ENCODE measurements around the gene IGF2. TPM values are rescaled to one million over a fixed set of nuclear protein-coding genes. Genes with fewer than 3 reads are reported as not detected.

Gene IGF2
- total and polyA plus RNA-seq, 5 donors from 2014 or later = 0.07 TPM; not detected in 4

- no peaks in the 10 kb centered on the region for H3K9me3 ChIP-seq (ENCODE audit: control insufficient read depth in 2 of 2, low read length in 2 of 2)
- Mint-ChIP-seq H3K4me3 (no peak overlapping the region), H3K27me3 (peaks cover 4% of the 10 kb centered on the region), H3K36me3 (no peaks in the 10 kb centered on the region), H3K9me3 (peaks cover 0 to 2% (median 0%) of the 10 kb centered on the region in 7 donors), H3K4me1 (no peaks in the 10 kb centered on the region), H3K27ac (no peak overlapping the region)
- ATAC-seq (ENCODE audit: low read depth in 2 of 2) (no peak), DNase-seq (no peak)
- H3K27ac ChIP-seq (ENCODE audit: insufficient read depth, low read length, poor library complexity, severe bottlenecking) = no peak overlapping the region
- no peaks in the 10 kb centered on the region for H3K36me3 ChIP-seq (ENCODE audit: control insufficient read depth, insufficient read depth, low read length)
- H3K4me3 ChIP-seq (ENCODE audit: low read depth, low read length) = no peak overlapping the region
- no peaks in the 10 kb centered on the region for H3K4me1 ChIP-seq (ENCODE audit: control insufficient read depth, insufficient read depth, low read length, poor library complexity, severe bottlenecking)
- H3K27me3 ChIP-seq (ENCODE audit: control insufficient read depth, insufficient read depth, low read length) = no peaks in the 10 kb centered on the region
Measured at GRCh38 chr11:2109541-2110019, 29.6 kb downstream of the IGF2 start.

GRCh38 chr11:2108675-2109491, 30.3 kb downstream of the IGF2 start:
- Mint-ChIP-seq H3K36me3 (no peaks in the 10 kb centered on the region), H3K4me3 (no peak overlapping the region), H3K4me1 (no peaks in the 10 kb centered on the region), H3K27me3 (peaks cover 4% of the 10 kb centered on the region), H3K9me3 (peaks cover 0 to 2% (median 0%) of the 10 kb centered on the region in 7 donors), H3K27ac (no peak overlapping the region)
- DNase-seq (no peak), ATAC-seq (ENCODE audit: low read depth in 2 of 2) (no peak)
- H3K4me1 ChIP-seq (ENCODE audit: control insufficient read depth, insufficient read depth, low read length, poor library complexity, severe bottlenecking) = no peaks in the 10 kb centered on the region
- H3K27ac ChIP-seq (ENCODE audit: insufficient read depth, low read length, poor library complexity, severe bottlenecking) = no peak overlapping the region
- H3K9me3 ChIP-seq (ENCODE audit: control insufficient read depth in 2 of 2, low read length in 2 of 2) = no peaks in the 10 kb centered on the region
- no peak overlapping the region for H3K4me3 ChIP-seq (ENCODE audit: low read depth, low read length)
- H3K36me3 ChIP-seq (ENCODE audit: control insufficient read depth, insufficient read depth, low read length) = no peaks in the 10 kb centered on the region
- H3K27me3 ChIP-seq (ENCODE audit: control insufficient read depth, insufficient read depth, low read length) = no peaks in the 10 kb centered on the region

GRCh38 chr11:2107941-2108630, 31.1 kb downstream of the IGF2 start:
- Mint-ChIP-seq H3K4me3 (no peak overlapping the region), H3K36me3 (no peaks in the 10 kb centered on the region), H3K27ac (no peak overlapping the region), H3K9me3 (peaks cover 0 to 2% (median 0%) of the 10 kb centered on the region in 7 donors), H3K27me3 (peaks cover under 1% of the 10 kb centered on the region), H3K4me1 (no peaks in the 10 kb centered on the region)
- Histone ChIP-seq H3K9me3 (ENCODE audit: control insufficient read depth in 2 of 2, low read length in 2 of 2) (no peaks in the 10 kb centered on the region), H3K27me3 (ENCODE audit: control insufficient read depth, insufficient read depth, low read length) (no peaks in the 10 kb centered on the region), H3K27ac (ENCODE audit: insufficient read depth, low read length, poor library complexity, severe bottlenecking) (no peak overlapping the region), H3K36me3 (ENCODE audit: control insufficient read depth, insufficient read depth, low read length) (no peaks in the 10 kb centered on the region), H3K4me3 (ENCODE audit: low read depth, low read length) (no peak overlapping the region), H3K4me1 (ENCODE audit: control insufficient read depth, insufficient read depth, low read length, poor library complexity, severe bottlenecking) (no peaks in the 10 kb centered on the region)
- no peak for ATAC-seq (ENCODE audit: low read depth in 2 of 2)
- no peak for DNase-seq

- Histone ChIP-seq H3K4me1 (ENCODE audit: control insufficient read depth, insufficient read depth, low read length, poor library complexity, severe bottlenecking) (no peaks in the 10 kb centered on the region), H3K27ac (ENCODE audit: insufficient read depth, low read length, poor library complexity, severe bottlenecking) (no peak overlapping the region), H3K27me3 (ENCODE audit: control insufficient read depth, insufficient read depth, low read length) (no peaks in the 10 kb centered on the region), H3K36me3 (ENCODE audit: control insufficient read depth, insufficient read depth, low read length) (no peaks in the 10 kb centered on the region), H3K4me3 (ENCODE audit: low read depth, low read length) (no peak overlapping the region), H3K9me3 (ENCODE audit: control insufficient read depth in 2 of 2, low read length in 2 of 2) (no peaks in the 10 kb centered on the region)
- Mint-ChIP-seq H3K4me3 (no peak overlapping the region), H3K27ac (no peak overlapping the region), H3K4me1 (no peaks in the 10 kb centered on the region), H3K27me3 (no peaks in the 10 kb centered on the region), H3K9me3 (peaks cover 0 to 2% (median 0%) of the 10 kb centered on the region in 7 donors), H3K36me3 (no peaks in the 10 kb centered on the region)
- DNase-seq (no peak), ATAC-seq (ENCODE audit: low read depth in 2 of 2) (no peak)
Measured at GRCh38 chr11:2107521-2107920, 31.7 kb downstream of the IGF2 start.

GRCh38 chr11:2106583-2107209, 32.5 kb downstream of the IGF2 start:
- Histone ChIP-seq H3K27ac (ENCODE audit: insufficient read depth, low read length, poor library complexity, severe bottlenecking) (no peak overlapping the region), H3K4me3 (ENCODE audit: low read depth, low read length) (no peak overlapping the region), H3K9me3 (ENCODE audit: control insufficient read depth in 2 of 2, low read length in 2 of 2) (no peaks in the 10 kb centered on the region), H3K4me1 (ENCODE audit: control insufficient read depth, insufficient read depth, low read length, poor library complexity, severe bottlenecking) (no peaks in the 10 kb centered on the region), H3K36me3 (ENCODE audit: control insufficient read depth, insufficient read depth, low read length) (no peaks in the 10 kb centered on the region), H3K27me3 (ENCODE audit: control insufficient read depth, insufficient read depth, low read length) (no peaks in the 10 kb centered on the region)
- Mint-ChIP-seq H3K4me3 (no peak overlapping the region), H3K4me1 (no peaks in the 10 kb centered on the region), H3K27ac (no peak overlapping the region), H3K36me3 (no peaks in the 10 kb centered on the region), H3K9me3 (peaks cover 0 to 2% (median 0%) of the 10 kb centered on the region in 7 donors), H3K27me3 (no peaks in the 10 kb centered on the region)
- no peak for ATAC-seq (ENCODE audit: low read depth in 2 of 2)
- no peak for DNase-seq

- ATAC-seq (ENCODE audit: low read depth in 2 of 2) (no peak), DNase-seq (no peak)
- no peak overlapping the region for H3K27ac Mint-ChIP-seq
- no peak overlapping the region for H3K4me3 ChIP-seq (ENCODE audit: low read depth, low read length)
- H3K4me1 Mint-ChIP-seq = no peaks in the 10 kb centered on the region
- H3K4me1 ChIP-seq (ENCODE audit: control insufficient read depth, insufficient read depth, low read length, poor library complexity, severe bottlenecking) = no peaks in the 10 kb centered on the region
- no peak overlapping the region for H3K27ac ChIP-seq (ENCODE audit: insufficient read depth, low read length, poor library complexity, severe bottlenecking)
- no peak overlapping the region for H3K4me3 Mint-ChIP-seq
- no peaks in the 10 kb centered on the region for H3K36me3 Mint-ChIP-seq
- H3K27me3 ChIP-seq (ENCODE audit: control insufficient read depth, insufficient read depth, low read length) = no peaks in the 10 kb centered on the region
- H3K9me3 ChIP-seq (ENCODE audit: control insufficient read depth in 2 of 2, low read length in 2 of 2) = no peaks in the 10 kb centered on the region
- peaks cover 0 to 2% (median 0%) of the 10 kb centered on the region in 7 donors for H3K9me3 Mint-ChIP-seq
- no peaks in the 10 kb centered on the region for H3K36me3 ChIP-seq (ENCODE audit: control insufficient read depth, insufficient read depth, low read length)
- H3K27me3 Mint-ChIP-seq = no peaks in the 10 kb centered on the region
Measured at GRCh38 chr11:2105511-2105910, 33.7 kb downstream of the IGF2 start.

- H3K27ac ChIP-seq (ENCODE audit: insufficient read depth, low read length, poor library complexity, severe bottlenecking) = no peak overlapping the region
- no peaks in the 10 kb centered on the region for H3K27me3 ChIP-seq (ENCODE audit: control insufficient read depth, insufficient read depth, low read length)
- no peak for ATAC-seq (ENCODE audit: low read depth in 2 of 2)
- Mint-ChIP-seq H3K27ac (no peak overlapping the region), H3K4me1 (no peaks in the 10 kb centered on the region), H3K36me3 (no peaks in the 10 kb centered on the region), H3K9me3 (peaks cover 0 to under 1% (median 0%) of the 10 kb centered on the region in 7 donors), H3K27me3 (peaks cover 4% of the 10 kb centered on the region), H3K4me3 (no peak overlapping the region)
- no peak overlapping the region for H3K4me3 ChIP-seq (ENCODE audit: low read depth, low read length)
- DNase-seq = no peak
- no peaks in the 10 kb centered on the region for H3K4me1 ChIP-seq (ENCODE audit: control insufficient read depth, insufficient read depth, low read length, poor library complexity, severe bottlenecking)
- no peaks in the 10 kb centered on the region for H3K9me3 ChIP-seq (ENCODE audit: control insufficient read depth in 2 of 2, low read length in 2 of 2)
- no peaks in the 10 kb centered on the region for H3K36me3 ChIP-seq (ENCODE audit: control insufficient read depth, insufficient read depth, low read length)
Measured at GRCh38 chr11:2104524-2105440, 34.4 kb downstream of the IGF2 start.
